ENCODE measurements around the gene EGFL7. TPM values are rescaled to one million over a fixed set of nuclear protein-coding genes. Genes with fewer than 3 reads are reported as not detected.

EGFL7 gene
- total and polyA plus RNA-seq, 10 donors = 132 to 522 (median 187) TPM

- intact Hi-C loops (cut with DNase I; ENCODE audit: low total_unique reads) = no loop called here
- Histone ChIP-seq H3K27me3 (replicated peaks in 1 of 7) (peaks cover 0 to 30% (median 0%) of the 10 kb centered on the region in 7 donors), H3K36me3 (peaks cover 0 to 95% (median 37%) of the 10 kb centered on the region in 6 donors), H3K9me3 (no peaks in the 10 kb centered on the region), H3K4me3 (peak overlapping the region in 1 of 8 donors; percentile 81), H3K27ac (peak overlapping the region in 5 of 8 donors; percentile 2 to 48 (median 38)), H3K4me1 (peaks cover 0 to 69% (median 27%) of the 10 kb centered on the region in 6 donors)
- DNase-seq = no peak
- WGBS, 5 donors = 62 to 72% (median 66%) methylated on average over 7 to 14 of the region's 14 CpGs
- TF ChIP-seq POLR2A (IDR thresholded peaks at IDR 0.05) (no peak), POLR2AphosphoS5 (IDR thresholded peaks at IDR 0.05) (peak; percentile 5 to 59 (median 8))
Measured at GRCh38 chr9:136672431-136673087, 9.8 kb downstream of the EGFL7 start.

- 62 to 72% (median 68%) methylated on average over 14 to 35 of the region's 35 CpGs for WGBS, 5 donors
- no peak for DNase-seq
- peaks cover 0 to 23% (median 0%) of the 10 kb centered on the region in 7 donors for H3K27me3 ChIP-seq (replicated peaks in 1 of 7)
Measured at GRCh38 chr9:136673088-136673974, 10.6 kb downstream of the EGFL7 start.

GRCh38 chr9:136673975-136674785 lies 11.5 kb downstream of the EGFL7 start:
- Histone ChIP-seq H3K27me3 (replicated peaks in 1 of 7) (peaks cover 0 to 16% (median 0%) of the 10 kb centered on the region in 7 donors), H3K4me1 (peaks cover 0 to 71% (median 34%) of the 10 kb centered on the region in 6 donors), H3K9me3 (no peaks in the 10 kb centered on the region), H3K27ac (peak overlapping the region in 5 of 8 donors; percentile 17 to 45 (median 31)), H3K4me3 (no peak overlapping the region), H3K36me3 (peaks cover 0 to 87% (median 37%) of the 10 kb centered on the region in 6 donors)
- no peak for DNase-seq
- 55 to 77% (median 63%) methylated on average over 15 to 26 of the region's 26 CpGs for WGBS, 5 donors
- intact Hi-C loops (cut with DNase I; ENCODE audit: low total_unique reads) = no loop called here
- TF ChIP-seq CTCF (IDR thresholded peaks at IDR 0.05 in 8 of 11, conservative IDR thresholded peaks at IDR 0.05 in 3 of 11) = no peak
- TF ChIP-seq POLR2AphosphoS5 (IDR thresholded peaks at IDR 0.05) = peak; percentile 67 to 88 (median 84)

More at GRCh38 chr9:136673088-136673974, 10.6 kb downstream of the EGFL7 start:
- TF ChIP-seq POLR2A (IDR thresholded peaks at IDR 0.05) (no peak), CTCF (IDR thresholded peaks at IDR 0.05 in 8 of 11, conservative IDR thresholded peaks at IDR 0.05 in 3 of 11) (no peak), POLR2AphosphoS5 (IDR thresholded peaks at IDR 0.05) (peak; percentile 58 to 85 (median 83))
- H3K9me3 ChIP-seq = no peaks in the 10 kb centered on the region
- H3K36me3 ChIP-seq = peaks cover 0 to 95% (median 37%) of the 10 kb centered on the region in 6 donors
- H3K4me1 ChIP-seq = peaks cover 0 to 71% (median 30%) of the 10 kb centered on the region in 6 donors
- peak overlapping the region in 5 of 8 donors; percentile 2 to 45 (median 33) for H3K27ac ChIP-seq
- intact Hi-C loops (cut with DNase I; ENCODE audit: low total_unique reads) = no loop called here
- no peak overlapping the region for H3K4me3 ChIP-seq

GRCh38 chr9:136674786-136675349 lies 12.2 kb downstream of the EGFL7 start:
- H3K27me3 ChIP-seq (replicated peaks in 1 of 7) = peaks cover 0 to 9% (median 0%) of the 10 kb centered on the region in 7 donors
- no peak overlapping the region for H3K4me3 ChIP-seq
- peaks cover 0 to 71% (median 37%) of the 10 kb centered on the region in 6 donors for H3K4me1 ChIP-seq
- no peak for DNase-seq
- H3K27ac ChIP-seq = peak overlapping the region in 5 of 8 donors; percentile 17 to 45 (median 31)
- 56 to 69% (median 68%) methylated on average over 10 to 11 of the region's 11 CpGs for WGBS, 5 donors
- TF ChIP-seq POLR2AphosphoS5 (IDR thresholded peaks at IDR 0.05) = peak; percentile 64 to 82 (median 80)
- TF ChIP-seq POLR2A (IDR thresholded peaks at IDR 0.05) = no peak
- intact Hi-C loops (cut with DNase I; ENCODE audit: low total_unique reads) = no loop called here
- peaks cover 0 to 80% (median 37%) of the 10 kb centered on the region in 6 donors for H3K36me3 ChIP-seq
- no peaks in the 10 kb centered on the region for H3K9me3 ChIP-seq
